Ovary (tissue), 3 donors: ENCODE data around the gene FLOT2.

Experiments
- CTCF ChIP-seq, 3 donors: fragments of 450-650 bp in 2 of 3; fragments of 200-600 bp in 1 of 3; IDR thresholded peaks; one replicate each; pipeline versions ENCODE4 v1.5.1 to v1.8.0; 2016 to 2022; ENCODE audit warnings: antibody characterized with exemption in 3 of 3, mild to moderate bottlenecking in 1 of 3
- POLR2A ChIP-seq: fragments of 450-650 bp; IDR thresholded peaks from one replicate; pipeline ENCODE4 v1.6.1; 2017; ENCODE audit warnings: antibody characterized with exemption, mild to moderate bottlenecking, moderate library complexity
- donor health status: DM: no; HTN: no; CAD: no.

- no peak for TF ChIP-seq CTCF (IDR thresholded peaks at IDR 0.05)
- no peak for TF ChIP-seq POLR2A
These were observed 19.9 kb upstream of the FLOT2 start for GRCh38 chr17:28917465-28917864.
